AG09309 (cell line): ENCODE data around the gene MMP24.
A peak's percentile ranks its signal among the peaks of the same experiment; 100 is the strongest.

Experiments used
- DNase-seq: peaks from one replicate; pipeline ENCODE4 v3.0.0-alpha.2; 2010; ENCODE audit warnings: low read depth
- H3K4me3 ChIP-seq: 2 replicates; pipeline ENCODE4 v1.5.1; 2011; ENCODE audit warnings: mild to moderate bottlenecking, low read depth, low read length, moderate library complexity; ENCODE audit not compliant: control insufficient read depth
- TF ChIP-seq, protein P1 (sequence below): IDR thresholded peaks from 2 replicates; pipeline ENCODE4 v1.5.1; 2011; ENCODE audit warnings: mild to moderate bottlenecking, low read depth, low read length, inconsistent platforms; ENCODE audit not compliant: insufficient read depth, control insufficient read depth; ENCODE audit errors: missing control alignments

The MMP24 gene

DNA sequence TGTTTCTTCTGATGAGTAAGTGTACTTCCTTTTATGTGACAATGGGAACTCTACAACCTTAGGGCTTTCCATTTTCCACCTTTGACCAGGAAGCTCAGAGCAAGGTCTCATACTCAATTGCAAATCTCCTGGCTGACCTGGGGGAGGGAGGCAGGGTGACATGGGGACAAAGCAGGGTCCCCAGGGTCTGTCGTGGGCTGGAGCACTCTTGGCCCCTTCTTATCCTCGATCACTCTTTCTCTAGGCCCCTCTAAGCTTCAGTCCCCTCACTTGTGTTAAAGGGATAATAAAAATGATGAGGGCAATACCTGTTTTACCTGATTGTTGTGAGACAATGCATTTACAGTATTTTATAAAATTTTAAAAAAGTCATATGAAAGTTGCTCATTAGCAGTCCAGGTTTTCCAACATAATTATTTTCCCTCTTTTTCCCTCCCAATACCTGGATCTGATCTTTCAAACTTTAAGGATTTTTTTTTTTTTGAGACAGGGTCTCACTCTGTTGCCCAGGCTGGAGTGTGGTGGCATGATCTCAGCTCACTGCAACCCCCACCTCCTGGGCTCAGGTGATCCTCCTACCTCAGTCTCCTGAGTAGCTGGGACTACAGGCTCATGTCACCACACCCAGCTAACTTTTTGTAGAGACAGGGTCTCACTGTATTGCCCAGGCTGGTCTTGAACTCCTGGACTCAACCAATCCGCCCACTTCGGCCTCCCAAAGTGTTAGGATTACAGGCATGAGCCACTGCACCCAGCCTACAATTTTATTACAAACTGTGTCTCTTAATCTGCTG is 74.2 kb downstream of the MMP24 start:
- DNase-seq = no peak
- TF ChIP-seq, protein P1, sequence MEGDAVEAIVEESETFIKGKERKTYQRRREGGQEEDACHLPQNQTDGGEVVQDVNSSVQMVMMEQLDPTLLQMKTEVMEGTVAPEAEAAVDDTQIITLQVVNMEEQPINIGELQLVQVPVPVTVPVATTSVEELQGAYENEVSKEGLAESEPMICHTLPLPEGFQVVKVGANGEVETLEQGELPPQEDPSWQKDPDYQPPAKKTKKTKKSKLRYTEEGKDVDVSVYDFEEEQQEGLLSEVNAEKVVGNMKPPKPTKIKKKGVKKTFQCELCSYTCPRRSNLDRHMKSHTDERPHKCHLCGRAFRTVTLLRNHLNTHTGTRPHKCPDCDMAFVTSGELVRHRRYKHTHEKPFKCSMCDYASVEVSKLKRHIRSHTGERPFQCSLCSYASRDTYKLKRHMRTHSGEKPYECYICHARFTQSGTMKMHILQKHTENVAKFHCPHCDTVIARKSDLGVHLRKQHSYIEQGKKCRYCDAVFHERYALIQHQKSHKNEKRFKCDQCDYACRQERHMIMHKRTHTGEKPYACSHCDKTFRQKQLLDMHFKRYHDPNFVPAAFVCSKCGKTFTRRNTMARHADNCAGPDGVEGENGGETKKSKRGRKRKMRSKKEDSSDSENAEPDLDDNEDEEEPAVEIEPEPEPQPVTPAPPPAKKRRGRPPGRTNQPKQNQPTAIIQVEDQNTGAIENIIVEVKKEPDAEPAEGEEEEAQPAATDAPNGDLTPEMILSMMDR = no peak
- H3K4me3 ChIP-seq = no peak overlapping the region

DNA sequence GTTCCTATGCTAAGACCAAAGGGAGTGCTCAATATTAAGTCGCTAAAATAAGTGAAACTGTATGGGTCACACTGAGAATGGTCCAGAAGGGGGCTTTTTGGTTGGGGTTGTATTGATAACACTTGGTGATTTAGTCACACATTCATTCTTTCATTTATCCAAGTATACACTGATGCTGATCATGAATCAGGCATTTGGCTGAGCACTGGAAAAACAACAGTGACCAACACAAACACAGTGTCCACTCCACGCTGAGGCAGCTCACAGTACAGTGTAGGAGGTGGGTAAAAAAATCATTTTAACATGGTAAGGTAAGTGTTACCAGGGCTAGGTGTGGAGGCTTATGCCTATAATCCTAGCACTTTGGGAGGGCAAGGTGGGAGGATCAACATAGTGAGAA is 74.9 kb downstream of the MMP24 start:
- no peak for DNase-seq
- TF ChIP-seq, protein P1 = no peak
- H3K4me3 ChIP-seq = no peak overlapping the region

DNA sequence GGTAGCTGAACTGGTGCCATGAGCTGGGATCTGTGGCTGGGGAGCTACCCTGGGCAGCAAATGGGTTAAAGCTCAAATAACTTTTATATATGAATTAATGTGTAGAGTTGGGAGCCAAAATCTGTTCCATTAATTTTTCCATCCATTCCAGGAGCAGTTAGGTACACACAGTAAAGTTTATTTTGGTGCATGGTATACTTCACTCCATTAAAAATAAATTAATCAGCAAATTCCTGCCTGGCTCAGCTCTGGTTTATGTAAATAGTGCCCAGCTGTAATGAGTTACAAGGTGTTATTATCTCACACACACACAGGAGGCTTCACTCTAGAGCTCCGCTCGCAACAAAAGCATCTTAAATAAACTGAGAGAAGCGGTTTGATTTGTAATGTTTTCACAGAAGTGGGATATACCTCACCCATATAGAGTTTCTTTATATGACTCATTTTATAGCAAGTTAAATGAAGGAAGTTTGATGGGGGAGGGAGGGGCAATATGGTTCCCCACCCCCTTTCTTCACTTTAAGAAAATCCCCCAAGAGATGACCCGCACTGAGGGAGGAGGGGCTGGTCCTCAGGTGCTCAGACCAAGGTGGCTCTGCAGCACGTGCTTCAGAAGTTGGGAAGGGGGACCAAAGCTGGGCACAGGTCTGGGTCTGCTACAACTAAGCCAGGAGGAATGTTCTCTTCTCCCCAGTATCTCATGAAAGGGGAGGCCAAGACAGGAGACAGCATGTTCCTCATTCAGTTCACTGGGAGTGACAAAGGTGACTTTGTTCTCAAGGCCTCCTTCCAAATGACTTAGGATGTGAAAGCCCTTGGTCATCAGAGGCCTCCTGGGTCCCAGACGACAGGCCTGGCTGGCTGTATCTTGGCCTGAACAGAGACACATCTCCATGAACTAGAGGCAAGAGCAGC is 76.2 kb downstream of the MMP24 start:
- TF ChIP-seq, protein P1 = no peak
- H3K4me3 ChIP-seq = no peak overlapping the region
- no peak for DNase-seq

DNA sequence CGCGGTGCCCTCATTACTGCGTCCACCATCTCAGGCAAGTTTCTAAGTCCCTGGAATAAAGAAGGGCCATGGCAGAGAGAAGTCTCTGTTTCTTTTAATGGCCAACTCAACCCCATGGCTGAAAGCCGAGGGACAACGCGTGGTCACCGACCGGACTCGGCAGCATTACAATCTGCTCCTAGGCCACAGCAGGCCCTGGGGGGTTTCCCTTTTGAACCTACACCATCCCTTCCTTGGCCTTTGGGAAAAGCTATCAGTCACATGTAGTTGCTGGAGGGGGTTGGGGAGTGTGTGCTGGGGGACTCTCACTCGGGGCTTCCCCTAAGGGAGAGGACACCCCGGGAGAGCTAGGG is 76.9 kb downstream of the MMP24 start:
- no peak overlapping the region for H3K4me3 ChIP-seq
- TF ChIP-seq, protein P1 = no peak
- DNase-seq = no peak

DNA sequence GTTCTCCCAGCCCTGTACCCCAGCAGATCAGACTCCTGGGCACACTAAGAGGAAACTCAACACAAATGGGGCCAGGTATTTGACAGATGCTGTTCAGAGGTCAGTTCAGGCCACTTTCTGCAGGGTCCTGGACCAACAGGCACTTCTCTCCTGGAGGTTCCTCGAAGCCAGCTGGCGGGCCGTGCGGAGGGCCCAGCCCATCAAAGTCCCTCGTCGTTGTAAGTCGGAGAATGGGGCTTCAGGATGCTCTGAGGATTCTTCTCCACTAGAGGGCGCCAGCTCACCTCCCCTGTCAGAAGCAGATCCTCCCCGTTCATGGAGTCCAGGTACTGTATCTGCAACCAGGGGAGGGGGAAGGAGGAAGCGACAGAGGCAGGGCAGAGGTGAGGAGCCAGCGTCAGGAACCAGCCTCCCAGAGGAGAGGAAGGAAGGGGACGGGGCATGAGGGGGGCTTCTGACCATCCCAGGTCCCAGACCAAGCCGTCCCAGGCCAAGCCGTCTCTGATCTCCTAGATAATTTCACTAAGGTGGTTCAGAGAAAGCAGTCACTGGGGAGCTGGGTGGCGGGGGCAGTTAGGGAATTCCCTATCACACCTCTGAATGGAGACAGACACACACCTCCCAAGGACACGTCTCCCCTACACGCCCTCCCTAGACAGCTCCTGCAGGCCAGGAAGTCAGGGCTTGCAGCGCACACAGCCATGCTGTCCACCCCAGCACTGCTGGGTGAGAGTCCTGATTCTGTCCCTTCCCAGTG is 77.4 kb downstream of the MMP24 start:
- no peak overlapping the region for H3K4me3 ChIP-seq
- DNase-seq = peak; percentile 62
- TF ChIP-seq, protein P1 = peak; percentile 94

DNA sequence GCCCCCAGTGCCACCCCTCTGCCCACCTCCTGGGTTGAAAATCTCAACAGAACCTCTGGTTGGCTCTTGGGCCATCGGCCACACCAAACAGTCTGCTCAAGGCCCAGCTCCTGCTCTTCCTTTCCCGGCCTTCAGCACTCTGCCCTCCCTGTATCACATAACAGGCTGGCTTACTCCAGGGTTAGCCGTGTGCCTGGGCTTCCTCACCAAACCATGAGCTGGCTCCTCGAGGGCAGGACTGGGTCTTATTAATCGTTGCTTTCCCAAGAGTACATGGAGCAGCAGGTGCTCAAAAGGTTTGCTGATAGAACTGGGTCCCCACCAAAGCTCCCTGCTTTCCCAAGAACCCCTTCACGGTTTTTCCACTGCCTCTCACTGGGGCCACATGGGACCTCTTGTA is 78.5 kb downstream of the MMP24 start:
- no peak for DNase-seq
- TF ChIP-seq, protein P1 = no peak
- H3K4me3 ChIP-seq = no peak overlapping the region
